ENCODE results near the gene CASK. TPM values are rescaled to one million over a fixed set of nuclear protein-coding genes. Genes with fewer than 3 reads are reported as not detected.

The CASK gene
- total RNA-seq, 4 donors from 2014 or later = 21.3 to 28.7 (median 24.0) TPM

DNA sequence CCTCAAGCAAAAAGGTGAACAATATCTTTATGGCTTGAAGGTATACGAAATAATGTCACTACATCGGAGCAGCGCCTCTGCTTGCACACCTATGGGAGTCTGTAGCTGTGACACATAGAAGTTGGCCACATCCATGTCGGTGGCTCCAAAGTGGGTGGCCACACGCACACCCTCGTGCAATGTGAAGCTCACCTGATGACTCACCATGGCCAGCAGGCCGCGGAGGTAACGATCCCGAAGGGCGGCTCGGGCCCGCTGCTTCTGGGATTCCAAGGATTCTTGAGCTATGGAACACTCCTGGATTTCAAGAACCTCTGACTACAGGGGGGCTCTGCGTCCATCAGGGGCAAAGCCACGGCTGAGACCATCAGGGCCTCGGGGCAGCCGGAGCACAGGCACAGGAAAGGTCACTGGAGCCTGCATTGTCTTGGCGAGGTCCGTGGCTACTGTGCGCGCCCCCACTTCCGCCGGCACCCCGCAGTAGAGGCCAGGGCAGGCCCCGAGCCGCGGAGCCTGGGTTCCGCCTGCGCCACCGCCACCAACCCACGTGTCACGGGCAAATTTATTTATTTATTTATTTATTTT is 451.0 kb downstream of the CASK start:
- H3K27me3 ChIP-seq = no peaks in the 10 kb centered on the region
- H3K9me3 ChIP-seq = no peaks in the 10 kb centered on the region
- 98% methylated on average over 32 of the region's 32 CpGs for WGBS

DNA sequence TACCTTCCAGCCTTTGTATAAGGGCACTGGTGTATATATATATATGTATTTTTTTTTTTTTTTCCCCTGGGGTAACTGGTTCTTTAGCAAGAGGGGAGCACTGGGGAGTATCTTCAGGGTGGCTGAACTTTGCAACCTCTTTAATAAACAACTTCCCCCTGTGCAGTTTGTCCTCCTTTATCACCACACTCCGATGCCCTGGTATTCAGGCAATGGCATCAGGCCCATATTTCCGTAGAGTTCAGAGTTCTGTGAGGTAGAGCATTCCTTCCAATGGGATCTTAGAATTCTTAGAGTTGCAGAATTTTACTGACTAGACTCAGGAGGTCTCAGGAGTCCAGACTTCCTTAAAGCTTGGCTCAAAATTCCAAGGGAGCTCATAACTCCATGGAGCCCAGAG is 451.6 kb downstream of the CASK start:
- no peaks in the 10 kb centered on the region for H3K9me3 ChIP-seq

More for the DNA sequence above, 451.0 kb downstream of the CASK start:
- TF ChIP-seq, protein P1, sequence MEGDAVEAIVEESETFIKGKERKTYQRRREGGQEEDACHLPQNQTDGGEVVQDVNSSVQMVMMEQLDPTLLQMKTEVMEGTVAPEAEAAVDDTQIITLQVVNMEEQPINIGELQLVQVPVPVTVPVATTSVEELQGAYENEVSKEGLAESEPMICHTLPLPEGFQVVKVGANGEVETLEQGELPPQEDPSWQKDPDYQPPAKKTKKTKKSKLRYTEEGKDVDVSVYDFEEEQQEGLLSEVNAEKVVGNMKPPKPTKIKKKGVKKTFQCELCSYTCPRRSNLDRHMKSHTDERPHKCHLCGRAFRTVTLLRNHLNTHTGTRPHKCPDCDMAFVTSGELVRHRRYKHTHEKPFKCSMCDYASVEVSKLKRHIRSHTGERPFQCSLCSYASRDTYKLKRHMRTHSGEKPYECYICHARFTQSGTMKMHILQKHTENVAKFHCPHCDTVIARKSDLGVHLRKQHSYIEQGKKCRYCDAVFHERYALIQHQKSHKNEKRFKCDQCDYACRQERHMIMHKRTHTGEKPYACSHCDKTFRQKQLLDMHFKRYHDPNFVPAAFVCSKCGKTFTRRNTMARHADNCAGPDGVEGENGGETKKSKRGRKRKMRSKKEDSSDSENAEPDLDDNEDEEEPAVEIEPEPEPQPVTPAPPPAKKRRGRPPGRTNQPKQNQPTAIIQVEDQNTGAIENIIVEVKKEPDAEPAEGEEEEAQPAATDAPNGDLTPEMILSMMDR (IDR thresholded peaks at IDR 0.05) = no peak
- TF ChIP-seq POLR2A (IDR thresholded peaks at IDR 0.05; ENCODE audit: low read depth) (no peak), EP300 (IDR thresholded peaks at IDR 0.05) (no peak), POLR2AphosphoS5 (IDR thresholded peaks at IDR 0.05) (no peak)
- Histone ChIP-seq H3K4me1 (peaks cover 0 to 16% (median 9%) of the 10 kb centered on the region in 4 donors), H3K36me3 (no peaks in the 10 kb centered on the region), H3K27ac (replicated peaks in 1 of 4) (no peak overlapping the region), H3K4me3 (no peak overlapping the region)
- intact Hi-C loops (cut with DNase I) = no loop called here
- no peak for DNase-seq (ENCODE audit: extremely low spot score)

DNA sequence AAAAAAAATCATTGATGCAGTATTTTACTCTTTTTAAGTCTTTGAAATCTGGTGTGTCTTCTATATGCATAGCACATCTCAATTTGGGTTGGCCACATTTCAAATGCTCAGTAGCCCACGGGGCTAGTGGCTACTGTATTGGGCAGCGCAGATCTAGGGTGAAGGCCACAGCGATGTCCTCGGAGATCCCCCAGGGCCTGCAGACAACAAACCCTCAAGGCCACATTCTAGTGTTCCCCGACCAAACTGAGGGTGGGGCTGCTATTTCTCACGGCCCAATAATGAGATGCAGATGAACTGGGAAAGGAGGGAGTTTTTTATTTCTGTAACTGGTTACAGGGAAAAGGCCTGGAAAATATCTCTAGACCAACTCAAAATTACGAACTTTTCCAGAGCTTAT is 452.6 kb downstream of the CASK start:
- H3K36me3 ChIP-seq = no peaks in the 10 kb centered on the region
- H3K9me3 ChIP-seq = no peaks in the 10 kb centered on the region
- H3K4me3 ChIP-seq = no peak overlapping the region
- DNase-seq (ENCODE audit: extremely low spot score) = no peak
- TF ChIP-seq POLR2AphosphoS5 (IDR thresholded peaks at IDR 0.05) = no peak
- no peak for TF ChIP-seq POLR2A (IDR thresholded peaks at IDR 0.05; ENCODE audit: low read depth)
- TF ChIP-seq, protein P1 (IDR thresholded peaks at IDR 0.05) = no peak
- TF ChIP-seq EP300 (IDR thresholded peaks at IDR 0.05) = no peak
- intact Hi-C loops (cut with DNase I) = no loop called here
- WGBS = 85% methylated on average over 7 of the region's 7 CpGs
- peaks cover 0 to 3% (median 0%) of the 10 kb centered on the region in 4 donors for H3K27me3 ChIP-seq
- peaks cover 0 to 16% (median 9%) of the 10 kb centered on the region in 4 donors for H3K4me1 ChIP-seq
- no peak overlapping the region for H3K27ac ChIP-seq (replicated peaks in 1 of 4)

More for the DNA sequence above, 451.6 kb downstream of the CASK start:
- H3K27ac ChIP-seq (replicated peaks in 1 of 4) = no peak overlapping the region
- intact Hi-C loops (cut with DNase I) = no loop called here
- TF ChIP-seq EP300 (IDR thresholded peaks at IDR 0.05) = no peak
- TF ChIP-seq, protein P1 (IDR thresholded peaks at IDR 0.05) = no peak
- no peak for TF ChIP-seq POLR2AphosphoS5 (IDR thresholded peaks at IDR 0.05)
- no peak for TF ChIP-seq POLR2A (IDR thresholded peaks at IDR 0.05; ENCODE audit: low read depth)
- no peaks in the 10 kb centered on the region for H3K27me3 ChIP-seq
- DNase-seq (ENCODE audit: extremely low spot score) = no peak
- H3K4me3 ChIP-seq = no peak overlapping the region
- H3K4me1 ChIP-seq = peaks cover 0 to 16% (median 9%) of the 10 kb centered on the region in 4 donors
- 89% methylated on average over 2 of the region's 2 CpGs for WGBS
- no peaks in the 10 kb centered on the region for H3K36me3 ChIP-seq

DNA sequence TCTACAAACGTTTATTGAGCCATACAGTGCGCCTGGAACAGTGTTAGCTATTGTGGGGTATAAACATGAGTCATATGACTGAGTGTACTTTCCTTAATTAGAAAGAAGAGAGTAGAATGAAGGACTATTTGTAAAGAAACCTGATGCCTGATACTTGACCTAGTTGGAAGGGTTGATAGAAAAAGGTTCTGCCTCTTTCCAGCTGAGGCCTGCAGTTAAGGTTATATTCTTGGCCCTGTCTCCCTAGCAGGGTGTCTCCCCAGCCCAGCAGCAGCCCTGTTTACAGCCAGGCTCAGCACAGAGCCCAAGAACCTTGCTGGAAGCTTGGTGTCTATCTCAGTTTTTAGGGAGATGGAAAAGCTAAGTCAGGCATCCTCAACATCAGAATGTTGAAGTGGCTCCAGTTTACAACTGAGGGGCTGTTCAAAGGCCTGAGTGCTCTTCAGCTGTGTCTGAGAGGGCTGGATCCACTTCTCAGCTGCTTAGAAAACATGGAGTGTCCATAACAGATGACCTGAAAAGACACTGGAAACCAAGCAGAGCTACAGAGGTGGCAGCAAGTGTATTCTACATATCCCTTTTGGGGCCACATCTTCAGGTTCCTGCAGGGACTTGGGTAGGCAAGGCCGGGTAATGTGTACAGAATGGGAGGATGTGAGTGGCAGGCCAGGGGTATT is 454.6 kb downstream of the CASK start:
- no peak overlapping the region for H3K4me3 ChIP-seq
- no peak for DNase-seq (ENCODE audit: extremely low spot score)
- H3K9me3 ChIP-seq = no peaks in the 10 kb centered on the region
- peak; percentile 23 to 40 for TF ChIP-seq POLR2AphosphoS5 (IDR thresholded peaks at IDR 0.05)
- TF ChIP-seq, protein P1 (IDR thresholded peaks at IDR 0.05) = no peak
- WGBS = 40% methylated on average over 3 of the region's 3 CpGs
- intact Hi-C loops (cut with DNase I) = no loop called here
- no peaks in the 10 kb centered on the region for H3K36me3 ChIP-seq
- H3K27ac ChIP-seq (replicated peaks in 1 of 4) = peak overlapping the region; percentile 57 to 65 (median 58)
- peaks cover 0 to 3% (median 0%) of the 10 kb centered on the region in 4 donors for H3K27me3 ChIP-seq
- H3K4me1 ChIP-seq = peaks cover 0 to 16% (median 9%) of the 10 kb centered on the region in 4 donors

Small RNA genes lying within 50 kb of the gene (small RNA-seq; reads per million reads assigned to genes)
- gene AL353691.2 (0 reads per million in 3 donors), gene RN7SL144P (0 reads per million in 3 donors), gene RNU6-1321P (0 reads per million in 3 donors), gene RNU6-202P (0 reads per million in 3 donors)

Other genes starting within 250 kb of the CASK start
- 10 to 100 TPM in 1 of 4 donors, 1 to 10 TPM in 3; 3.7 to 14.7 (median 7.6) TPM for gene GPR34, start 234.6 kb downstream of the CASK start, total RNA-seq
- under 1 TPM in 3 of 4 donors, not detected in 1; 0.13 to 0.42 (median 0.34) TPM for gene GPR82, start 199.4 kb downstream of the CASK start, total RNA-seq